Measurements from ENCODE around the gene HCK.
"Not testable (repeated sequence)": the region's sequence is repeated elsewhere in the genome, so short reads cannot be mapped to it uniquely, and the experiment has no call there.

HCK gene

DNA sequence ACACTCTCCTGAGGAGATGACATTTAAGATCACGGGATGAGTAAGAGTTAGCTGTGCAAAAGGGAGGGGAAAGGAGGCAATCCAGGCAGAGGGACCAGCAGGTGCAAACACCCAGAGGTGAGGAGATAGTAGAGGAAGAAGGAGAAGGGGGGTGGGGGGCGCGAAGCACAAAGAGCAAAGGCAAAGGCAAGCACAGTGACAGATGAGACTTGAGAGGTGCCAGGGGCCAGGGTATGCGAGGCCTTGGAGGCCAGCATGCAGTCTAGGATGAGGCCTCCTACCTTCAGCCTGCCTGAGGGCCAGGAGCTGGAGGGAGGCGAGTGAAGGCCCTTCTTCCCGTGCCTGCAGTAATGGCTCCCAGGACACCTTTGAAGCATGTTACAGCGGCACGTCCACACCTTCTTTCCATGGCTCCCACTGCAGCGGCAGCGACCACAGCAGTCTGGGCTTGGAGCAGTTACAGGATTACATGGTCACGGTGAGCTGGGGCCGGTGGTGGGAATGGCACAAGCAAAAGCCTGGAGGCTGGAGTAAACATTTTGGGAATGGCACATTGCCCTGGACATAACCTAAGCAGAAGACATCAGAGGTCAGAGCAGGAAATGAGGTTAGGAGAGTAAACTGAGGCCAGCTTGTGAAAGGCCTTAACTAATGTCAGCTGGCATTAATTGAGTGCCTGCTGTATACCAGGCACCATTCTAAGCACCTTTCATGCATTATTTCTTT lies 23.2 kb upstream of the HCK start:
- DNase-seq (ENCODE audit: low spot score) = no peak

DNA sequence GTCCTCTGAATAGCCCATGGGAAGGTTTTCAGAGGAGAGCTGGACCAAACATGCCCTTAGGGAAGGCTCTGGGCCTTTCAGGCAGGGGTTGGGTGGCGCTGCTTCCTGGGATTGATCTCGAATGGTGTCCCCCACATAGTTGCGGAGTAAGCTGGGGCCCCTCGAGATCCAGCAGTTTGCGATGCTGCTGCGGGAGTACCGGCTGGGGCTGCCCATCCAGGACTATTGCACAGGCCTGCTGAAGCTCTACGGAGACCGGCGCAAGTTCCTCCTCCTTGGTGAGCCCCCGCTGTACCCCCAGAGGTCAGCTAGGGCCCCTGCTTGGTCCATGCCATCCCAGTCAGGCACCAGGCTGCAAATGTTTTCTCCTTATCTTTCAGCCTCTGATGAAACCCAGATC lies 22.5 kb upstream of the HCK start:
- no peak for DNase-seq (ENCODE audit: low spot score)

DNA sequence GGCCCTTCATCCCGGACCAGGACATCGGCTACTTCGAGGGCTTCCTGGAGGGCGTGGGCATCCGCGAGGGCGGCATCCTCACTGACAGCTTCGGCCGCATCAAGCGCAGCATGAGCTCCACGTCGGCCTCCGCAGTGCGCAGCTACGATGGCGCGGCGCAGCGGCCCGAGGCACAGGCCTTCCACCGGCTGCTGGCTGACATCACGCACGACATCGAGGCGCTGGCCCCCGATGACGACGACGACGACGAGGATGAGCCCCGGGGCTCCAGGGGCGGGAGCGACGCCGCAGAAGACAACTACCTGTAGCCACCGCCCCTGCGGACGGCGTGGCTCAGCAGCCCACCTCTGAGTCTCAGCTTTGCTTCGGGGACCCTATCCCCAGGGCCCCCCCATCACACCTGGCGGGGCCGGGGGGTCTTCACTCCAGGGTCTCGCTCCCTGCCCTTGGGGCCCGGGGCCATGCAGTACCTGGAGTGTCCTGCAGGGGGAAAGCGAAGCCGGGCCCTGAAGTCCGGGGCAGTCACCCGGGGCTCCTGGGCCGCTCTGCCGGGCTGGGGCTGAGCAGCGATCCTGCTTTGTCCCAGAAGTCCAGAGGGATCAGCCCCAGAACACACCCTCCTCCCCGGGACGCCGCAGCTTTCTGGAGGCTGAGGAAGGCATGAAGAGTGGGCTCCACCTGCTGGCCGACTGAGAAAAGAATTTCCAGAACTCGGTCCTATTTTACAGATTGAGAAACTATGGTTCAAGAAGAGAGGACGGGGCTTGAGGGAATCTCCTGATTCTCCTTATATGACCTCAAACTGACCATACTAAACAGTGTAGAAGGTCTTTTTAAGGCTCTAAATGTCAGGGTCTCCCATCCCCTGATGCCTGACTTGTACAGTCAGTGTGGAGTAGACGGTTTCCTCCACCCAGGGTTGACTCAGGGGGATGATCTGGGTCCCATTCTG lies 20.8 kb upstream of the HCK start:
- DNase-seq (ENCODE audit: low spot score) = peak; percentile 71

DNA sequence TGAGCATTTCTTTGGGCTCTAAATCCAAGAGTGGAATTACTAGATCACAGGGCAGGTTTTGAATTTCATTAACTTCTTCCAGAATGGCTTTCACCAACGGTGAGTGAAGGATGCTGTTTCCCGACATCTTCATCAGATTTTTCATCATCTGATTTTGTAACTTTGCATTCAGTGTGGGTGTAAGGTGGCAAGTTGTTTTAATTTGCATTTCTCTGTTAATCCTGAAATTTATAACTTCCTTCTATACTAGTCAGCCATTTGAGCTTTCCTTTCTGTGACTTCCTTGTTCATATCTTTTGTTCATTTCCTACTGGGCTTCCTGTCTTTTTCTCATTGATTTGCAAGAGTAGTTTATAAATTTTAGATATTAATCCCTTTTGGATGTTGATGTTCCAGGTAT lies 18.7 kb upstream of the HCK start:
- DNase-seq (ENCODE audit: low spot score) = no peak

DNA sequence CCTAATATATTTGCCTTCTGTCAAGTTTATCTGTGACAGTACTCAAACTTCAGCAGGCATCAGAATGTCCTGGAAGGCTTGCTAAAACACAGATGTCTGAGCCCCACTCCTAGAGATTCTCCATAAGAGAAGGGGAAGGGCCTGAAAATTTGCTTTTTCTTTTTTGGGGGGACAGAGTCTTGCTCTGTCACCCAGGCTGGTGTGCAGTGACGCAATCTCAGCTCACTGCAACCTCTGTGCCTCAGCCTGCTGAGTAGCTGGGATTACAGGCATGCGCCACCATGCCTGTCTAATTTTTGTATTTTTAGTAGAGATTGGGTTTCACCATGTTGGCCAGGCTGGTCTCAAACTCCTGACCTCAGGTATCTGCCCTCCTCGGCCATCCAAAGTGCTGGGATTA lies 18.3 kb upstream of the HCK start:
- DNase-seq (ENCODE audit: low spot score) = not testable (repeated sequence)

DNA sequence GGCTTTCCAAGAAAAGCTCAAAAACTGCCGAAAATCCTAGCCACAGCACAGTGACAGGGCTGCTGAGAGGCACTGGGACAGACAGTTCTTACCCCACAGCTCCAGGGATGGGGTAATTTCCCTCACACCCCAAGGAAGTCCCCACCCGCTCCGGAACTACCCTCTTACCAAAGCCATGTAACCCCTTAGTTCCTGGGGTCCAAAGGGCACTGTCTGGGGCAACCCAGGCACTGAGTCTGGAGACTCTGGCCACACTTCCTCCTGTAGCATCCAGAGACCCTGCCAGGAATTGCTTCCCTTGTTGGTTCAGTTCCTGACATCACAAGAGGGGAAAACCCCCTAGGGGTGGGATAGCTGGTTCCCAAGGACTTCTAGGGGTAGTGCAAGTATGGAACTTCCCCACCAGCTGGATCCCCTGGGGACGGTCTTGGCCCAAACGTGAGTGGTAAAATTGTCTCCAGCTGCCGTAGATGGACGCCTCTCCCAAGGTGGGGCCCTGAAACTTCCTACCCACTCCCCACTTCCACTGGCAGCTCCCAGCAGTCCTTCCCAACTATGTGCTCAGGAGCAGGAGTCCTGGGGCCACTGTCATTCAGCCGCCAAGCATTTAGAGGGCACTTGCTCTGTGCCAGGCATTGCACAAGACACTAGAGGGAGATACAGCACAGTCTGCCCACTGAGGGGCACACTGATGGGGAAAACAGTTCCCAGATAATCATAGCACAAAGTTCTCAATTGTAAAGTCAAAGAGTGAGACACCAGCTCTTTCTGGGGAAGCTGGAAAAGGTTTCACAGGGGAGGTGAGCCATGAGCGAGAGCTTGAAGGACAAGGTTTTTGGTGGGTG lies 17.2 kb upstream of the HCK start:
- DNase-seq (ENCODE audit: low spot score) = peak; percentile 40

DNA sequence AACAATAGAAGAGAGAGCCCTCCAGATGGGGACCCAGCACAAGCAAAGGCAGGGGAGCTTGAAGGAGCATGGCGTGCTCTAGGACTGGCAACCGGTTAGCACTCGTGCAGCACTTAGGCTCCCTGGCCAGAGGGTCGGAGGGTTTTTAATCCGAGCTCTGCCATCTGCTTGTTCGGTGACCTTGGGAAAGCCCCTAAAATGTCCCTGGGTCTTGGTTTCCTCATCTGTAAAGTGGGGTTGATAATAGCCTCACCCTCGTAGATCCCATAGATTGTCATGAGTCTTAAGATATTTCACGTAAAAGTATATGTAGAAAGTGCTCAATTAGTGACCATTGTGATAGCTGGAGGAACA lies 16.6 kb upstream of the HCK start:
- no peak for DNase-seq (ENCODE audit: low spot score)

DNA sequence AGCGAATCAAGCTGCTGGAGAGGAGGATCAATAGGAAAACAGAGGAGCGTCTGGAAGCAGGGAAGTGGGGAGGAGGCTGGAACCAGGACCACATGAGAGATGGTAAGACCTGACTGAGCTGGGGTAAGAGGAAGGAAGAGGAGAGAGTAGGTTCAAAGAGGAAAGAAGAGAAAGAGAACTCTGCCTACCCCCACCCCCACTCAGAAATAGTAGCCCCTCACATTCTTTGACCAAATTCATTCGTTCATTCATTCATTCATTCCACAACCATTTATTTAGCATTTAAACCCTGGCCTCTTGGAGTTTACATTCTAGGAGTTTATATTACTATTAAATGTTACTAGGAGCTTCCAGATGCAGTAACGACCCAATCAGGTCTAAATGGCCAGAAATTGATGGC lies 15.8 kb upstream of the HCK start:
- no peak for DNase-seq (ENCODE audit: low spot score)

DNA sequence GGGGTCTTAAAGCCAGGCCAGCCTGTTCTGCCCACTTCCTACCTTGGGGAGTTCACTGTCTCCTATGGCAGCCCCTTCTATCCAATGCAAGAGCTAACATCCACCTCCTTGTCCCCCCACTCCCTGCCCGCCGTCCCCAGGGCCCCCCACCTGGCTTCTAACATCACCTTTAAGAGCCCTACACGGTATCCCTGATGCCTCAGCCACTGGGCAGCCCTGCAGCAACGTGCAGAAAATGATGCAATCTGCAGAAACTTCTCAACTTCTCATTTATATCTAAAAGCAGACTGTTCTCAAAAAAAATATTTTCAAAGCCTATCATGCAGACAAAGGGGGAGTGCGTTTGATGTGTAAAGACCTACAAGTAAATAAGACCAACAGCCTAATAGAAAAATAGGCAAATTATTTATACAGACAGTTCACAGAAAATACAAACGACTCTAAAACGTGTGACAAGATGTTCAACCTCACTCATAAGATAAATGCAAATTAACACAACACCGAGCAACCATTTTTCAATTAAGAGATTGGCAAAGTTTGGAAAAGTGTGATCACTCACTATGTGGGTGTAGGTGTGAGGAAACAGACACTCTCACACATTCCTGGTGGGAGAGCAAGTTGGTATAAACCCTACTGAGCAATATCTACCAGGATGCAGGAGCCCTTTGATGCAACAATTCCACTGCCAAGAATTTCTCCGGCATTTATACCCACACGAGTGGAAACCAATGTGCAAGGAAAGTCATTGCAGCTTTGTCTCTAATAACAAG lies 15.1 kb upstream of the HCK start:
- no peak for DNase-seq (ENCODE audit: low spot score)

DNA sequence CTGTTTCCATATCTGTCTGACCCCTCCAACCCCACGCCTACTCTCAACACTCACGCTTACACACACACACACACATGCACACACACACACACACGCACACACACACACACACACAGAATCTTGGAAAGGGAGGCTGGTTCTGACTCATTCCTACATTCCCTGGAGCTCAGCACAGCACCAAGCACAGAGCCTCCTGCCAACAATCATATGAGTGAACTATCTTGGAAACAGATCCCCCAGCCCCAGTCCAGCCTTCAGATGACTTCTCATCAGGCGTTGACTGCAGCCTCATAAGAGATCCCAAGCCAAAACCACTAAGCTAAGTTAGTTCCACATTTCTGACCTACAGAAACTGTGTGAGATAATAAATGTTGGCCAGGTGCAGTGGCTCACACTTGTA lies 14.1 kb upstream of the HCK start:
- DNase-seq (ENCODE audit: low spot score) = no peak

DNA sequence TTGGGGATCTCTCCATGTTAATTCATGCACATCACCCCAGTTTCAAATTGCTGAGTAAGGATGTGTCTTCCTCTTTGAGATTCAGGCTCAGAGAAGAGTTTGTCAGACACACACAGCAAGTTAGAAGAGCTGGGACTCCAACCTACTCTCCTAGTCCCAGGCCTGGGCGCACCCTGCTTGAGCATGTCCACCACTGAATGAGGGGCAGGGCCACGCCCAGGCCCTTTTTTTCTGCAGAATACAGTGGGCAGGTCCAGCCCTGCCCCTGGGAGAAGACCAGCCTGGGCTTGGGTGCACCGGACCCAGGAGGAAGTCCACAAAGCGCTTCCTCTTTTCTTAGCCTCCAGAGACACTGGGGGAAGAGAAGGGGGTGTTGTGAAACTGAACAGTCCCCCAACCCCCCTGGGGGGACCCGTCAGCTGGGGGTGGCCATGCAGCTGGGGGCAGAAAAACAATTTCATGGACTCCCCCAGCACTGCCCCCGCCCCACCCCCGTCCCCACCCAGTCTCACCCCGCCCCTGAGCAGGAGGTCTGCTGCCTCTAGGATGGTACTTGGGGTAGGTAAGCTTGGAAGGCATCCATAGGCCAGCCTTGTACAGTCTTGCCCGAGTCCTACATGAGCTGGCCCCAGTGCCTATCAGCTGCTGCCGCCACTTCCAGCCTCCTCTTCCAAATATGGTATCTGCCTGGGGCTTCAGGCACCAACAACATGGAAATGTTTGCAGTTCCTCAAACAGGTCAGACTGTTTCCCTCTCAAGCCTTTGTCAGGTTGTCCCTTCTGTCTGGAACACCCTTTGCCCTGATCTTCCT lies 11.7 kb upstream of the HCK start:
- peak; percentile 85 for DNase-seq (ENCODE audit: low spot score)

DNA sequence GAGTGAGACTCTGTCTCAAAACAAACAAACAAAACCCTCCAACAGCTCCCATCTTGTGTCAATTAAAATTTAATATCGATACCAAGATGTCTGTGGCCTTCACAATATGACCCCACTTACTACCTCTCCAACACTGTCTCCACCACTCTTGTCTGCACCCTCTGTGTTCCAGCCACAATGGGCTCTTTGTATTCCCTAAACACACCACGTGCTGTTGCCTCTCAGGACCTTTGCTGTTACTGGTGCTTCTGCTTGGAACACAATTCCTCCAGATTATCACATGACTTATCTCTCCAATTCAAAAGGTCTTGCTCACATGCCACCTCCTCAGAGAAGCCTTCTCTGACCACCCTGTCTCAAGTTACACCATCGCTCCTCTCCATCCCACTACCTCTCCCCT lies 6.0 kb upstream of the HCK start:
- no peak for DNase-seq (ENCODE audit: low spot score)

DNA sequence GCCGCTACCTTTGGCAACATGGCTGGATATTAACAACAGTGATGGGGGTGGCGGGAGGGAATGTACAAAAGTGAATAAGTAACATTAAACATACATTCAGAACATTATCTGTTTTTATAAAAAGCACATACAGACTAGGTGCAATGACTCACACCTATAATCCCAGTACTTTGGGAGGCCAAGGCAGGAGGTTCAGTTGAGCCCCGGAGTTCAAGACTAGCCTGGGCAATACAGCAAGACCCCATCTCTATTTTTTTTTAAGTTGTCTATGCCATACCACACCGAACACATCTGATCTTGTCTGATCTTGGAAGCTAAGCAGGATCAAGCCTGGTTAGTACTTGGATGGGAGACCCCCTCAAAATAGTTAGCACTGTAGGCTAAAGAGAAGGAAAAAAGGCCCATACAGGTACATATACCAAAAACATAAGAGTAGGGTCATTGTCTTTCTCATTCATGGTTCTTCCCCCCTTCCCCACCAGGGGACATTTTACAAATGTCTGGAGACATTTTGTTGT lies 1.7 kb upstream of the HCK start:
- no peak for DNase-seq (ENCODE audit: low spot score)

DNA sequence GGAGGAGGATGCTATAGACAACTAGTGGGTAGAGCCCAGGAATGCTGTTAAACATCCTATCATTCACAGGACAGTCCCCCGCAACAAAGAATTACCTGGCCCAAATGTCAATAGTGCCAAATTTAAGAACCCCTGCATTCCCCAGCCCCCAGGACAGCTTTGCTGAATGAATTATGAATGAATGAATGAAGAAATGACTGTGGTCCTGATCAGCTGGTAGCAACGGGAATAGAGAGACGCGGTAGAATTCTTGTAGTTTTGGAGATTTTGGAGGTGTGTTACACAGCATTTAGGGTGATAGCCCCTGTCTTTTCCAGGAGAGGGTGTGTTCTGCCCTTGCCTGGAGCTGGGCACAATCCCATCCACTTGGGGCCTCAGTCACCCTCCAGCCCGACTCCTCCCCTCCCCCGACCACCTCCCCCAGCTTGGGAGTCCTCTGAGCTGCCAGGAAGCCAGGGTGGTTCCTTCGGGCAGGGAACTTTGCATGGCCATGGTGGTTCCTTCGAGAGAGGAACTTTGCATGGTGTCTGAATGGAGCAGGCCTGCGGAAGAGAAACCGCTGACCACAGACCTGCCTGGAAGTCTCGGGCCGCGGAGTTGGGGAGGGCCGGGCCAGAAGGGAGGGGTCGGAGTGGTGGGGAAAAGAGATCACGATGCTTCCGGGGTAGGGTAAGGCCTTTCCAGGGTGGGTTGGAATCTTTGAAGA lies 1.0 kb upstream of the HCK start:
- DNase-seq (ENCODE audit: low spot score) = peak; percentile 34

DNA sequence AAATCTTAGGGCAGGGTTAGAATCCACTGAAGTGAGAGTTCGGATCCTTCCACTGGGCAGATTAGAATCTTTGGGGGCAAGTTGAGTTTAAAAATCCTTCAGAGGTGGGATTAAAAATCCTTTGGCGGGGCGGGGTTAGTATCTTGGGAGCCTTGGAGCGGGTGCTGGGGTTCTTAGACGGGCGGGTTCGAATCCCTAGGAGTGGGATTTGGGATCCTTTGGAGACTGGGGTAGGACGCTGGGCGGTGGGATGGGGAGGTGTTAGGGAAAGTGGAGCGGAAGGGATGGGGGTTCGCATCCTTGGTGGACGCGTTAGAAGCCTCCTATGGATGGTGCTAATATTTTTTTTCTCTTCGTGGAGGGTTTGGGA lies 337 bp upstream of the HCK start:
- no peak for DNase-seq (ENCODE audit: low spot score)

DNA sequence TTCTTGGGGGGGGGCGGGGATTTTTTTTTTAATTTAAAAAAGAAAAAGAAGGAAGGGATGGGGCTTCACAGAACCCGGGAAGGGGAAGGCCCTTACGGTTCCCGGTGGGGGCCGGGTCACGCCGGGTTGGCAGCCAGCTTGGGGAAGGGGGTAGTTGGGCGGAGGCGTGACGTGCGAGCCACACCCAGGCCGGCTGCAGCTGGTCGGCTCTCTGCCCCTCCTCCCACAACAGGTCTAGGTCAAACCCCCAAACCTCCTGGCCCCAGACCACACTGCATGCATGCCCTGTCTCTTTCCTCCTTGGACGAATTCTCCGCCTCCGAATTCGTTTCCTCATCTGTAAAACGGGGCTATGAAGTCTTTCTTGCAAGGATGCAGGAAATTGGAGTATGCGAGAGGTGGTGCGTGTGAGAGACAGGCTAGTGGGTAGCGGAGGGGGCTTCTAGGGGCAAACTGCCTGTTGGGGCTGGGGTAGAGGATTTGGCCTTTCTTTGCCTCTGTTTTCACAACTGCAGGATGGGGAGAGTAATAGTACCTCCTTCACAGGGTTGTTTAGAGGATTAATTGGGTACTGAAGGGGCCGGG lies 828 bp downstream of the HCK start:
- DNase-seq (ENCODE audit: low spot score) = no peak

DNA sequence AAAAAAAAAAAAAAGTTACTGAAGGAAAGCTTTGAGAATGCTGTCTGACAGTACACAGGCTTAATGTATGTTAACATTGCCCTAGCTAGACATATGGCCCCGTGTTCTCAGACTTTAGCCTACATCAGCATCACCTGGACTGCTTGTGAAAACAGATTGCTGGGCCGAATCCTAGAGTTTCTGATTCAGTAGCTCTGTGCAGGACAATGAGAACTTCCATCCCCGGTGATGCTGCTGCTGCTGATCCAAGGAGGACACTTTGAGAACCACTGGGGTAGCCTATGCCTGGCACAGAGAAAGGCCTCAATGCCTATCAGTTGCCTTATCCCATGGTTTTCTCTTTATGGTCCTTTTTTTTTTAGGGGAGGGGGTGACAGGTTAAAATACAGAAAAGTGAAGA lies 1.6 kb downstream of the HCK start:
- no peak for DNase-seq (ENCODE audit: low spot score)

DNA sequence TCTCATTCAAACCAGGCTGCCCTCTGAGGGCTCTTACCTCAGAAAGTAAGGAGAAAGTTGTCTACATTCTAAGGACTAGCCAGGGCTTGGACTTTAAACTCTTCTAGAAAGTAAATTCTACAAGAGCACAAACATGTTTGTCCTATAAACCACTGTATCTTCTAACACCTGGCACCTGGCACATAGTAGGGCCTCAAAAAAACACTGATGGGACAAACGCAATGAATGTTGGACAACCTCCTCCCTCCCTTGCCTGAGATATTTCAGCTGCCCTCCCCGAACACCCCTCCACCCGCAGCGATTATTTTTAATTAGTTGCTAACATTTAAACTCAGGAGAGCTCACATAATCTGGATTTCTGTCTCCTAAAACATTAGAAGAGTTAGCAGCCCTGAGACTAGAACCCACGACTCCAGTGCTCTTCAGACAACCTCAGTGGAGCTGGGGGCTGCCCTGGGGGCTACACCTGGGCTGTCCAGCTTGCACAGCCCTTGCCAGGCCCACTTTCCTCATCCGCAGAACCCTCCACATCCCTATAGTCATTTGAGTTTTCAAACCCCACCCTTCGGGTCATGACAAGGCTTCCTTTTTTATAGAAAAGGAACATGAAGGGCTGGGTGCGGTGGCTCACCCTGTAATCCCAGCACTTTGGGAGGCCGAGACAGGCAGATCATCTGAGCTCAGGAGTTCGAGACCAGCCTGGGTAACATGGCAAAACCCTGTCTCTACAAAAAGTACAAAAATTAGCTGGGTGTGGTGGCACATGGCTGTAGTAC lies 4.9 kb downstream of the HCK start:
- no peak for DNase-seq (ENCODE audit: low spot score)

DNA sequence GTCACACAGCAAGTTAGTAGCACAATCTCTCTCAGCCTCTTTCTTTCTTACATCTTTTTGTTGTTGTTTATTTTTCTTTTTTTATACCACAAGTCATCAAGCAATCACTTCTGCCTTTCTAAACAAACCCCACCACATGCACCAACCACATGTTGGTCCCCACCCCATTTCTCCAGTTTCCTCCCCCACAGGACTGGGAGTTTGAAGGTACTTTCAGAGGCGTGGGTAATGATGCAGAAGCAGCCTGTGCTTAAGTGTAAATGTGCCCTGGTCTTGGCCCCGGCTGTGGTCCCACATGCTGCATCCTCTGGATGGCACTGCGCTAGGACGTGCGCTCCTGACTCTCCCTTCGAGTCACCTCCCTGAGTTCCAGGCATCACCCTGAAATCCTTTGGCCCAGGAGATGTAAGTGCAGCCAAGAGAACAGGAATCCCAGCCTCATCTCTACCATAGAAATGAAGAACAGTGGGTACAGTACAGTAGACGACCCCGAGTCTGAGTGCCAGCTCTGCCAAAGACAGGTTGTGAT lies 5.7 kb downstream of the HCK start:
- no peak for DNase-seq (ENCODE audit: low spot score)
